ENCODE results near the gene CTTNBP2.

CTTNBP2 gene

GRCh38 chr7:117858712-117859111 lies 14.5 kb downstream of the CTTNBP2 start:
- TF ChIP-seq POLR2A (IDR thresholded peaks at IDR 0.05; ENCODE audit: low read length), result no peak
- TF ChIP-seq GATA1 (IDR thresholded peaks at IDR 0.05; ENCODE audit: low read depth, low read length), result no peak
- peak in 1 of 2 experiments; percentile 30 for DNase-seq

- TF ChIP-seq POLR2A (IDR thresholded peaks at IDR 0.05; ENCODE audit: low read length) (no peak), GATA1 (IDR thresholded peaks at IDR 0.05; ENCODE audit: low read depth, low read length) (no peak)
These were observed 15.5 kb downstream of the CTTNBP2 start for GRCh38 chr7:117857718-117858117.

GRCh38 chr7:117856196-117856595 lies 17.0 kb downstream of the CTTNBP2 start:
- DNase-seq, result no peak
- TF ChIP-seq POLR2A (IDR thresholded peaks at IDR 0.05; ENCODE audit: low read length) (no peak), GATA1 (IDR thresholded peaks at IDR 0.05; ENCODE audit: low read depth, low read length) (no peak)

More at GRCh38 chr7:117857718-117858117, 15.5 kb downstream of the CTTNBP2 start:
- DNase-seq, result no peak

GRCh38 chr7:117854186-117854585 lies 19.1 kb downstream of the CTTNBP2 start:
- no peak for DNase-seq
- TF ChIP-seq GATA1 (IDR thresholded peaks at IDR 0.05; ENCODE audit: low read depth, low read length) (no peak), POLR2A (IDR thresholded peaks at IDR 0.05; ENCODE audit: low read length) (no peak)

GRCh38 chr7:117848941-117849340 lies 24.3 kb downstream of the CTTNBP2 start:
- DNase-seq, result no peak

GRCh38 chr7:117844678-117845077 lies 28.6 kb downstream of the CTTNBP2 start:
- DNase-seq, result no peak
- TF ChIP-seq POLR2A (IDR thresholded peaks at IDR 0.05; ENCODE audit: low read length) (no peak), GATA1 (IDR thresholded peaks at IDR 0.05; ENCODE audit: low read depth, low read length) (no peak)

More at GRCh38 chr7:117848941-117849340, 24.3 kb downstream of the CTTNBP2 start:
- TF ChIP-seq GATA1 (IDR thresholded peaks at IDR 0.05; ENCODE audit: low read depth, low read length) (no peak), POLR2A (IDR thresholded peaks at IDR 0.05; ENCODE audit: low read length) (no peak)

- no peak for DNase-seq
- TF ChIP-seq GATA1 (IDR thresholded peaks at IDR 0.05; ENCODE audit: low read depth, low read length), result no peak
- no peak for TF ChIP-seq POLR2A (IDR thresholded peaks at IDR 0.05; ENCODE audit: low read length)
These were observed 31.6 kb downstream of the CTTNBP2 start for GRCh38 chr7:117841611-117842010.

GRCh38 chr7:117841011-117841410 lies 32.2 kb downstream of the CTTNBP2 start:
- TF ChIP-seq GATA1 (IDR thresholded peaks at IDR 0.05; ENCODE audit: low read depth, low read length) (no peak), POLR2A (IDR thresholded peaks at IDR 0.05; ENCODE audit: low read length) (no peak)
- DNase-seq, result peak in 1 of 2 experiments; percentile 47

- TF ChIP-seq POLR2A (IDR thresholded peaks at IDR 0.05; ENCODE audit: low read length) (no peak), GATA1 (IDR thresholded peaks at IDR 0.05; ENCODE audit: low read depth, low read length) (no peak)
- DNase-seq, result no peak
These were observed 33.7 kb downstream of the CTTNBP2 start for GRCh38 chr7:117839507-117839906.

- TF ChIP-seq GATA1 (IDR thresholded peaks at IDR 0.05; ENCODE audit: low read depth, low read length), result no peak
- no peak for TF ChIP-seq POLR2A (IDR thresholded peaks at IDR 0.05; ENCODE audit: low read length)
- DNase-seq, result peak in 1 of 2 experiments; percentile 33
These were observed 35.4 kb downstream of the CTTNBP2 start for GRCh38 chr7:117837841-117838240.

GRCh38 chr7:117835016-117835664 lies 38.1 kb downstream of the CTTNBP2 start:
- DNase-seq, result no peak
- TF ChIP-seq POLR2A (IDR thresholded peaks at IDR 0.05; ENCODE audit: low read length) (no peak), GATA1 (IDR thresholded peaks at IDR 0.05; ENCODE audit: low read depth, low read length) (no peak)

GRCh38 chr7:117830422-117830954 lies 42.8 kb downstream of the CTTNBP2 start:
- no peak for TF ChIP-seq POLR2A (IDR thresholded peaks at IDR 0.05; ENCODE audit: low read length)
- DNase-seq, result no peak

- no peak for TF ChIP-seq GATA1 (IDR thresholded peaks at IDR 0.05; ENCODE audit: low read depth, low read length)
- TF ChIP-seq POLR2A (IDR thresholded peaks at IDR 0.05; ENCODE audit: low read length), result no peak
- no peak for DNase-seq
These were observed 43.7 kb downstream of the CTTNBP2 start for GRCh38 chr7:117829450-117830117.

- no peak for DNase-seq
- TF ChIP-seq GATA1 (IDR thresholded peaks at IDR 0.05; ENCODE audit: low read depth, low read length) (no peak), POLR2A (IDR thresholded peaks at IDR 0.05; ENCODE audit: low read length) (no peak)
These were observed 44.4 kb downstream of the CTTNBP2 start for GRCh38 chr7:117828825-117829224.

GRCh38 chr7:117827862-117828261 lies 45.4 kb downstream of the CTTNBP2 start:
- no peak for TF ChIP-seq POLR2A (IDR thresholded peaks at IDR 0.05; ENCODE audit: low read length)
- no peak for TF ChIP-seq GATA1 (IDR thresholded peaks at IDR 0.05; ENCODE audit: low read depth, low read length)
- DNase-seq, result no peak
